ENCODE measurements around the gene YIPF5. TPM values are rescaled to one million over a fixed set of nuclear protein-coding genes. Genes with fewer than 3 reads are reported as not detected.

Gene YIPF5
- total RNA-seq, 1 donor from 2014 or later, result 44.7 TPM

DNA sequence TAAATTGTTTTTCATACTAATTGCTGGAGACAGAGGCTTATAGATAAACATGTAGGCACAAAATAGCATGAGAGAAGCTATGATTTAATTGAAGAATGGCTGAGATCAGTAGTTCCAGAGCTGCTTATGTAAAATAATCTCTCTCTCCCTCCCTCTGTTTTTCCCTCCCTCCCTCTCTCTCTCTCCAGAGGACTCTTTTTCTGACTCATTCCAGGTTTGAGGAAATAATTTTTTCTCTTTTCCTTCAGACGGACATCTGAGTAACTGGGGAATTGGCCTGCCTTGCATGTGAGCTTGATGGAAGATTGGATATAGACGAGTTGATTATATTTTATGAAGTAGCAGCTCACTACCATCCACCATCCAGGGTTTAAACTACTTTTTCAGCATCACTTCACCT is 35.7 kb upstream of the YIPF5 start:
- H3K27me3 Mint-ChIP-seq, result peaks cover 12% of the 10 kb centered on the region
- no peaks in the 10 kb centered on the region for H3K36me3 Mint-ChIP-seq (ENCODE audit: insufficient read depth)
- DNase-seq (ENCODE audit: low spot score, unreplicated experiment), result no peak
- TF ChIP-seq, protein P1, sequence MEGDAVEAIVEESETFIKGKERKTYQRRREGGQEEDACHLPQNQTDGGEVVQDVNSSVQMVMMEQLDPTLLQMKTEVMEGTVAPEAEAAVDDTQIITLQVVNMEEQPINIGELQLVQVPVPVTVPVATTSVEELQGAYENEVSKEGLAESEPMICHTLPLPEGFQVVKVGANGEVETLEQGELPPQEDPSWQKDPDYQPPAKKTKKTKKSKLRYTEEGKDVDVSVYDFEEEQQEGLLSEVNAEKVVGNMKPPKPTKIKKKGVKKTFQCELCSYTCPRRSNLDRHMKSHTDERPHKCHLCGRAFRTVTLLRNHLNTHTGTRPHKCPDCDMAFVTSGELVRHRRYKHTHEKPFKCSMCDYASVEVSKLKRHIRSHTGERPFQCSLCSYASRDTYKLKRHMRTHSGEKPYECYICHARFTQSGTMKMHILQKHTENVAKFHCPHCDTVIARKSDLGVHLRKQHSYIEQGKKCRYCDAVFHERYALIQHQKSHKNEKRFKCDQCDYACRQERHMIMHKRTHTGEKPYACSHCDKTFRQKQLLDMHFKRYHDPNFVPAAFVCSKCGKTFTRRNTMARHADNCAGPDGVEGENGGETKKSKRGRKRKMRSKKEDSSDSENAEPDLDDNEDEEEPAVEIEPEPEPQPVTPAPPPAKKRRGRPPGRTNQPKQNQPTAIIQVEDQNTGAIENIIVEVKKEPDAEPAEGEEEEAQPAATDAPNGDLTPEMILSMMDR (IDR thresholded peaks at IDR 0.05; ENCODE audit: unreplicated experiment), result no peak
- no peak overlapping the region for H3K27ac Mint-ChIP-seq
- peak overlapping the region; percentile 84 for H3K4me3 Mint-ChIP-seq (ENCODE audit: low read depth)
- H3K4me1 Mint-ChIP-seq (ENCODE audit: low read depth), result peaks cover 37% of the 10 kb centered on the region
- no peaks in the 10 kb centered on the region for H3K9me3 Mint-ChIP-seq (ENCODE audit: low read depth)

DNA sequence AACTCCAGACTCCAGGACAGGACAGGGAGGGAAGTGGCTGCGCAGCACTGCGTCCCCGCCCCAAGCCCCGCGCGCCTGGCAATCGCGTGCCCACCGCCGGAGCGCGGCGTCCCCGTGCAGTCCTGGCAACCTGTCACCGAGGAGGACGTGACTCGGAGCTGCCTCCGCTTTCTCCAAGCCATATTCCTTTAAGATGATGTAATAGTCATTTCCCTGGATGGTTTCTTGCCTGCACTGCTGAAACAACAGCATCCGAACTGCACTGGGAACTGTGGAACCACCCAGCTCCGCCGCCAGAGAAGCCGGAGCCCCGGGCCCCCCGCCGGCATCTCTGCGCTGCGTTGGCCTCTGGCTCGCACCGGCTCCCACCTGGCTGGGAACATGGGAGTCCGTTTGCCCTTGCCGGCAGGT is 34.7 kb upstream of the YIPF5 start:
- peak overlapping the region; percentile 84 for H3K4me3 Mint-ChIP-seq (ENCODE audit: low read depth)

DNA sequence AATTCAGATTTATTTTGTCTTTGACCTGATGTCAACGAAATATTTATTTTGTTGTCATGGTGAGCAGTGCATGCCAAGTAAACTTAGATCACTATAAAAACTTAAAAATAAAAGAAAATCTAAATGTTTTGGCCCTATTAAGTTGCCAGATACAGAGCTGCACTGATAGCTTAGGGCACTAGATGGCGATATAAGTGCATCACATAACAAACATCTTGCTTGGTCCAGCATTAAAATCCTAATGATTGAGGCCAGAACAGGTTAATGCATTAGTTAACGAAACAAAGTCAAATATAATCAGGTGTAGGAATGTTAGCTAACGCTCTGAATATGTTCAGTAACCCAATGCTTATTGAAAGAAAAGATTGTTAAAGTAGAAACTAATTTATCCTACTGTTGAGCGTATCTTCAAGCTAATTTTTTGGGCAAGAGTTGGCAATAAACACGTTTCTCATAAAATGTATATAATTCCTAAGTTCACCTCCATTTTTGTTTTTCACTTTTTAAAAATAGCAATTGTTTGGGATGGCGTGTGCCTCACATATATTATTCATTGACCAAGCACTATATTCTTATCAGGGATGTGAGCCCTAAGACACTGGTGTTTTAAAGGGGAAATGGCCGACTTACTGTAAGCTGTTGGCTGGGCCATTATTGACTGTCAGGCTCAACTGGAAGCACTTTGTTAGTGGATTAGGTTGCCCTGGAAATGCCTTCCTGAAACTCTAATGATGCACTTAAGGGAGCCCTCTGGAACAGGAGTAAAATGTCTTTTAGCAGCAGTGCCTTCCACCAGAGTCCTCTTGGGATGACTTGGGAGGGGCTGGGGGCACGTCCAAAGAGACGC is 33.5 kb upstream of the YIPF5 start:
- Mint-ChIP-seq H3K27me3 (peaks cover 12% of the 10 kb centered on the region), H3K4me3 (ENCODE audit: low read depth) (peak overlapping the region; percentile 84), H3K36me3 (ENCODE audit: insufficient read depth) (no peaks in the 10 kb centered on the region), H3K9me3 (ENCODE audit: low read depth) (no peaks in the 10 kb centered on the region), H3K27ac (peak overlapping the region; percentile 69), H3K4me1 (ENCODE audit: low read depth) (peaks cover 32% of the 10 kb centered on the region)
- TF ChIP-seq, protein P1 (IDR thresholded peaks at IDR 0.05; ENCODE audit: unreplicated experiment), result peak; percentile 96
- peak; percentile 22 for DNase-seq (ENCODE audit: low spot score, unreplicated experiment)

More for the DNA sequence above, 34.7 kb upstream of the YIPF5 start:
- H3K4me1 Mint-ChIP-seq (ENCODE audit: low read depth), result peaks cover 34% of the 10 kb centered on the region
- peak; percentile 44 for DNase-seq (ENCODE audit: low spot score, unreplicated experiment)
- H3K9me3 Mint-ChIP-seq (ENCODE audit: low read depth), result no peaks in the 10 kb centered on the region
- peak overlapping the region; percentile 94 for H3K27ac Mint-ChIP-seq
- TF ChIP-seq, protein P1 (IDR thresholded peaks at IDR 0.05; ENCODE audit: unreplicated experiment), result peak; percentile 16
- H3K27me3 Mint-ChIP-seq, result peaks cover 12% of the 10 kb centered on the region
- H3K36me3 Mint-ChIP-seq (ENCODE audit: insufficient read depth), result no peaks in the 10 kb centered on the region

DNA sequence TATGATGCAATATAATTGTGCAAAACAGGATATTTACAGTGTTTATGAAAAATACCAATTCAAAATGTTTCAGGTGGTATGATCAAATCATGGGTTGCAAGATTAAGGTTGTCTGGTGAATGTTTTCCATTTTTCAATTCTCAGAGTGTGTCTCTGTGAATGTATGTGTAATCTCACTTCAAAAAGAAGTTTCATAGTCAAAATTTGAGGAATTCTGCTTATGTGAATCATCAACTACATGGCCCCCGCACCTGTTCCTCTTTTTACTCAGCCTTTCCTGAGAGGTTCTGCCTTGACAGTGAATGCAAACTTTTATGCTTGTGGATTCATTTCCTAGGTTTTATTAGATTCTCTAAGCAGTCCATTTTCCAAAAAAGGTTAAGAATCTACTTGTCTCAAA is 32.3 kb upstream of the YIPF5 start:
- peaks cover 12% of the 10 kb centered on the region for H3K27me3 Mint-ChIP-seq
- H3K9me3 Mint-ChIP-seq (ENCODE audit: low read depth), result no peaks in the 10 kb centered on the region

DNA sequence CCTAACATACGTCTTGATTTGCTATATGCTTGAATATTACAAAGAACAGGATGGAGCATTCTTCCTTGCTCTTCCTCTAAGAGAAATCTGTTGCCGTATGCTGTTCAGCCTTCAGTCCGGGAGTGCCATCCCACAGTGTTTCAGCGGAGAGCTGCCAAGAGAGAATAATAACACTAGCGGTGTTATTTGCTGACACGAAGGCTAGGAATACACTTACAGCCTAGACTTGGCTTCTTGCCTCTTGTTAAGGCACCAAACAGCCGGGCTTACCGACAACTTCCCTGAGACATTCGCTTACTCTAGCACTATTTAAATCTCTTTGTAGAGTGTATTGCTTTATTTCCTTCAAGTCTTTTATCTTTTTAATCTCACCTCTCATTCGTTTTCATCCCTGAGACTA is 31.6 kb upstream of the YIPF5 start:
- DNase-seq (ENCODE audit: low spot score, unreplicated experiment), result no peak
- H3K4me3 Mint-ChIP-seq (ENCODE audit: low read depth), result no peak overlapping the region
- TF ChIP-seq, protein P1 (IDR thresholded peaks at IDR 0.05; ENCODE audit: unreplicated experiment), result no peak
- peaks cover 12% of the 10 kb centered on the region for H3K27me3 Mint-ChIP-seq
- peaks cover 28% of the 10 kb centered on the region for H3K4me1 Mint-ChIP-seq (ENCODE audit: low read depth)
- no peaks in the 10 kb centered on the region for H3K9me3 Mint-ChIP-seq (ENCODE audit: low read depth)
- H3K27ac Mint-ChIP-seq, result no peak overlapping the region
- no peaks in the 10 kb centered on the region for H3K36me3 Mint-ChIP-seq (ENCODE audit: insufficient read depth)

More for the DNA sequence above, 32.3 kb upstream of the YIPF5 start:
- TF ChIP-seq, protein P1 (IDR thresholded peaks at IDR 0.05; ENCODE audit: unreplicated experiment), result no peak
- H3K27ac Mint-ChIP-seq, result no peak overlapping the region
- DNase-seq (ENCODE audit: low spot score, unreplicated experiment), result no peak
- H3K4me3 Mint-ChIP-seq (ENCODE audit: low read depth), result no peak overlapping the region
- peaks cover 33% of the 10 kb centered on the region for H3K4me1 Mint-ChIP-seq (ENCODE audit: low read depth)
- H3K36me3 Mint-ChIP-seq (ENCODE audit: insufficient read depth), result no peaks in the 10 kb centered on the region
